HPDE6-E6E7 (cell line): Measurements from ENCODE around the gene OR2T6.
"Not testable (repeated sequence)": the region's sequence is repeated elsewhere in the genome, so short reads cannot be mapped to it uniquely, and the experiment has no call there.

Source experiments
- DNase-seq: peaks from one replicate; pipeline ENCODE4 v3.0.0; 2011; ENCODE audit warnings: missing footprints; ENCODE audit errors: extremely low spot score

OR2T6 gene

GRCh38 chr1:248375446-248375845 is at the start of gene OR2T6:
Gene OR2T6, plus strand, starts transcription at chr1:248375746. Its CDS starts 11,863 bp downstream, at chr1:248387609.
- no peak for DNase-seq

- no peak for DNase-seq
These were observed 32.1 kb upstream of the OR2T6 start for GRCh38 chr1:248343451-248343850.

GRCh38 chr1:248348475-248348874 is 27.1 kb upstream of the OR2T6 start, which contains the start of gene OR14C36:
Gene OR14C36, plus strand, starts transcription at chr1:248348775. Its CDS starts 0 bp downstream, at chr1:248348775.
- DNase-seq = no peak

GRCh38 chr1:248359415-248359814 is 16.1 kb upstream of the OR2T6 start:
- DNase-seq = no peak

GRCh38 chr1:248361121-248361715 is 14.3 kb upstream of the OR2T6 start, which contains the start of gene OR2T4:
Gene OR2T4, plus strand, starts transcription at chr1:248361665. Its CDS starts 0 bp downstream, at chr1:248361665.
- no peak for DNase-seq

GRCh38 chr1:248366609-248367008 is 8.9 kb upstream of the OR2T6 start:
- DNase-seq = no peak

- no peak for DNase-seq
These were observed 3.2 kb upstream of the OR2T6 start for GRCh38 chr1:248372394-248372793.

GRCh38 chr1:248373761-248374160 is 1.8 kb upstream of the OR2T6 start:
- DNase-seq = no peak

- no peak for DNase-seq
These were observed 1.4 kb downstream of the OR2T6 start for GRCh38 chr1:248376916-248377315.

GRCh38 chr1:248380854-248381253 is 5.3 kb downstream of the OR2T6 start:
- no peak for DNase-seq

- DNase-seq = no peak
These were observed 12.9 kb downstream of the OR2T6 start for GRCh38 chr1:248388426-248388825.

- DNase-seq = no peak
These were observed 17.5 kb downstream of the OR2T6 start for GRCh38 chr1:248393050-248393449.

GRCh38 chr1:248402748-248403147 is 27.2 kb downstream of the OR2T6 start, which contains the start of gene OR2T1:
Gene OR2T1, plus strand, starts transcription at chr1:248403048. Its CDS starts 3,100 bp downstream, at chr1:248406148.
- DNase-seq = no peak

GRCh38 chr1:248404024-248404423 is 28.5 kb downstream of the OR2T6 start:
- DNase-seq = peak; percentile 6

GRCh38 chr1:248406721-248407692 is 31.5 kb downstream of the OR2T6 start:
- DNase-seq = no peak

GRCh38 chr1:248416226-248416625 is 40.7 kb downstream of the OR2T6 start:
- no peak for DNase-seq

- no peak for DNase-seq
These were observed 42.3 kb downstream of the OR2T6 start for GRCh38 chr1:248417854-248418253.

GRCh38 chr1:248421384-248421783 is 45.8 kb downstream of the OR2T6 start:
- no peak for DNase-seq

GRCh38 chr1:248427526-248428191 is 52.1 kb downstream of the OR2T6 start:
- DNase-seq = not testable (repeated sequence)

GRCh38 chr1:248428192-248428533 is 52.6 kb downstream of the OR2T6 start:
- not testable (repeated sequence) for DNase-seq

GRCh38 chr1:248431683-248432082 is 56.1 kb downstream of the OR2T6 start:
- not testable (repeated sequence) for DNase-seq

GRCh38 chr1:248432201-248432600 is 56.7 kb downstream of the OR2T6 start:
- DNase-seq = not testable (repeated sequence)
